T-helper 17 cell (primary cell): ENCODE data around the gene APAF1. TPM values are rescaled to one million over a fixed set of nuclear protein-coding genes. Genes with fewer than 3 reads are reported as not detected.
"Not testable (repeated sequence)": the region's sequence is repeated elsewhere in the genome, so short reads cannot be mapped to it uniquely, and the experiment has no call there.

Source experiments
- ATAC-seq: fragments of 150-1000 bp; cut with Tn5 transposase; 2 replicates; pipeline ENCODE4 v1.10.0; 2021; ENCODE audit warnings: mild to moderate bottlenecking, moderate library complexity
- DNase-seq, 3 donors: peaks; one replicate each; pipeline versions ENCODE4 v3.0.0 to v3.0.0-alpha.2; 2020 to 2021
- H3K9me3 ChIP-seq: one replicate; pipeline ENCODE4 v1.7.0; 2013; ENCODE audit warnings: low read length, mild to moderate bottlenecking; ENCODE audit not compliant: control insufficient read depth, poor library complexity, severe bottlenecking
- H3K27ac Mint-ChIP-seq: one replicate; pipeline ENCODE4 v1.8.0; 2022; ENCODE audit warnings: mild to moderate bottlenecking, moderate library complexity, mixed read lengths
- H3K27me3 Mint-ChIP-seq: one replicate; pipeline ENCODE4 v1.8.0; 2022; ENCODE audit warnings: mixed read lengths
- H3K36me3 Mint-ChIP-seq: one replicate; pipeline ENCODE4 v1.8.0; 2022; ENCODE audit warnings: low read depth, mixed read lengths
- H3K4me1 Mint-ChIP-seq: one replicate; pipeline ENCODE4 v1.8.0; 2022; ENCODE audit warnings: mild to moderate bottlenecking, mixed read lengths
- H3K4me3 Mint-ChIP-seq: one replicate; pipeline ENCODE4 v1.8.0; 2022; ENCODE audit warnings: mild to moderate bottlenecking, moderate library complexity, mixed read lengths
- total RNA-seq, 4 donors: library from RNA in 2 of 4; stranded (reverse) in 2 of 4; gene quantifications; one replicate each; pipeline ENCODE4 v1.2.3 and lab custom pipeline; 2022 to 2026

APAF1 gene
- total RNA-seq, 2 donors from 2014 or later = 20.7 to 23.9 TPM

DNA sequence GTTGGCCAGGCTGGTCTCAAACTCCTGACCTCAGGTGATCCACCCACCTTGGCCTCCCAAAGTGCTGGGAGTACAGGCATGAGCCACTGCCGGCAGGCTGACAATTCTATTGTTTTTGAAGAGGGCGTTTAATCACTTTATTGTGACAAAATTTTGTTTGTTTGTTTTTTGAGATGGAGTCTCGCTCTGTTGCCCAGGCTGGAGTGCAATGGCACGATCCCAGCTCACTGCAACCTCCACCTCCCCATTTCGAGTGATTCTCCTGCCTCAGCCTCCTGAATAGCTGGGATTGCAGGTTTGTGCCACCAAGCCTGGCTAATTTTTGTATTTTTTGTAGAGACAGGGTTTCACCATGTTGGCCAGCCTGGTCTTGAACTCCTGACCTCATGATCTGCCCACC is 2.3 kb upstream of the APAF1 start:
- peaks cover 20% of the 10 kb centered on the region for H3K4me1 Mint-ChIP-seq
- not testable (repeated sequence) for H3K27ac Mint-ChIP-seq

DNA sequence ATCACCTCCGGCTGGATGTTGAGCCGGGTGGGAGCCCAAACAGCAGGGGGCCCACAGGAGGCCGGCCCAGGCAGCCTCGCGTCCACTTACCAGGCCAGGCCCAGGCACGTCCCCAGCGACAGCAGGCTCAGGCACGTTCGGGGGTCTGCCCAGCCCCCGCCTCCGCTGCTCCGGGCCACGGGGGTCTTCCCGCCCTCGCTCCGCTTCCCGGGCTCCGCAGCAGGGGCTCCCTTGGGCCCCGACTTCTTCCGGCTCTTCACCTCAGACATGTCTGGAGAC is 718 bp upstream of the APAF1 start:
- H3K36me3 Mint-ChIP-seq = peaks cover 7% of the 10 kb centered on the region
- H3K9me3 ChIP-seq = no peaks in the 10 kb centered on the region
- DNase-seq (no peak), ATAC-seq (peak; percentile 3)
- peak overlapping the region; percentile 98 for H3K4me3 Mint-ChIP-seq
- H3K4me1 Mint-ChIP-seq = peaks cover 21% of the 10 kb centered on the region
- H3K27me3 Mint-ChIP-seq = no peaks in the 10 kb centered on the region
- peak overlapping the region; percentile 80 for H3K27ac Mint-ChIP-seq

More for the DNA sequence above, 2.3 kb upstream of the APAF1 start:
- not testable (repeated sequence) for DNase-seq, ATAC-seq, H3K27me3 Mint-ChIP-seq, H3K36me3 Mint-ChIP-seq, H3K9me3 ChIP-seq
- H3K4me3 Mint-ChIP-seq = peak overlapping the region; percentile 15

DNA sequence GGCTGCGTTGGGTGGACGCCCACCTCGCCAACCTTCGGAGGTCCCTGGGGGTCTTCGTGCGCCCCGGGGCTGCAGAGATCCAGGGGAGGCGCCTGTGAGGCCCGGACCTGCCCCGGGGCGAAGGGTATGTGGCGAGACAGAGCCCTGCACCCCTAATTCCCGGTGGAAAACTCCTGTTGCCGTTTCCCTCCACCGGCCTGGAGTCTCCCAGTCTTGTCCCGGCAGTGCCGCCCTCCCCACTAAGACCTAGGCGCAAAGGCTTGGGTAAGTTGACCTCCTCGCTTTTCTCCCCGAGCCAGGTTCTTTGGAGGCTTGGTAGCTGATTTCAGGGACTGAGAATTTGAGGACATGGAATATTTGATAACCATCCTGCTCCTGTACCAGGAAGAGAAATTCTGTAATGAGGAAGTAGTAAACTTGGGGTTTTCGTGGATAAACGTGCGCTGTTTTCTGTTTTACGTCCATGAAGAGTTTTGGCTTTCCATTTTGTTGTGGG is 530 bp downstream of the APAF1 start:
- peaks cover 10% of the 10 kb centered on the region for H3K36me3 Mint-ChIP-seq
- DNase-seq (no peak), ATAC-seq (no peak)
- peaks cover 21% of the 10 kb centered on the region for H3K4me1 Mint-ChIP-seq
- H3K27me3 Mint-ChIP-seq = no peaks in the 10 kb centered on the region
- peak overlapping the region; percentile 98 for H3K4me3 Mint-ChIP-seq
- peak overlapping the region; percentile 80 for H3K27ac Mint-ChIP-seq
- H3K9me3 ChIP-seq = no peaks in the 10 kb centered on the region

DNA sequence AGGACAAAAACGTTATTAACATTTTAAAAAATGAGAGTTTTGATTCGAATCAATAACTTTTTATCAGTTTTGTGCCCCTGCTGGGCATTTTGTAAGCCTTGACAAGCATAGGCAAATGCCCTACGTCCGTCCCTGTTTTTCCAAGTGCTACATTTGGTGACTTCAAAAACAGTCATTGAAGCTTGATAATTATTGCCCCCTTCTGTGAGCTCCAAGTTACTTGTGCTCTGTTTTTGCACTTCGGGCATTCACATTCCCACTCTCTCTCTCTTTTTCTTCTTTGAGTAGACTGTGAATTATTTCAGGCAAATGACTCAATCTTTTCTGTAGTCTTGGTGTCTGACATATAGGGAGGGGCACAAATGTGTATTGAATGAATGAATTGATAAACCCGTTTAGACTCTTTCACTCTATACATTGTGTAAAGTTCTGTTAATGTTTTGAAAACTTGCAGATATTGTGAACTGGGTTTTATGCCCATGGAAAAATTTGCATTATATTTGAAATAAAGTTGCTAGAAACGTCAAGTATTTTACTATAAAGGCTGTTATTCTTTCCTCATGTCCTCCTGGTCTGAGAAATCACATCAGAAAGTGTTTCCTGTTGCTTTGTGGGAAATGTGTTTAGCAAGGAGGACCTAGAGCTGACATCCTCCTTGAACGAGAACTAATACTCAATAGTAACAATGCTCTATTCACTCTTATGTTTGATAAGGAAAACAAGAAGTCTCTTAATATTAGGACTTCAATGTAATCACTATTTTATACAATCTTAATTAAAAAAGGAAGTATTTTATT is 1.4 kb downstream of the APAF1 start:
- peaks cover 10% of the 10 kb centered on the region for H3K36me3 Mint-ChIP-seq
- ATAC-seq (no peak), DNase-seq (no peak)
- peak overlapping the region; percentile 98 for H3K4me3 Mint-ChIP-seq
- peaks cover 21% of the 10 kb centered on the region for H3K4me1 Mint-ChIP-seq
- no peaks in the 10 kb centered on the region for H3K27me3 Mint-ChIP-seq
- no peaks in the 10 kb centered on the region for H3K9me3 ChIP-seq
- H3K27ac Mint-ChIP-seq = peak overlapping the region; percentile 47

DNA sequence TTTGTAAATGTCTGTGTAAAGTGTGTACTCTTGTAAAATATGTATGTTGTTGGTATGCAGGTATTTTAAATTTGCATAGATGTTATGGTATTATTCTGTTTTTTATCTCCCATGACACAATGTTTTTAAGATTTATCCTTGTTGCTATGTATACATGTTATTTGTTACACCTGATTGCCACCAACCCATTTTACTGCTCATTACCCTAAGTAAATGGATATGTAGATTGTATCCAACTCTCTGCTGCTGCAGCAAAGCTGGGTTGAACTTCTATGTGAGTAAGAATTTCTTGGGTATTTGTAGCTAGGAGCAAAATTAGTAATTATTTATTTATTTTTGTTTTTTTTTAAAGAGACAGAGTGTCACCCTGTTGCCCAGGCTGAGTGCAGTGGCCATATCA is 6.2 kb downstream of the APAF1 start:
- no peaks in the 10 kb centered on the region for H3K9me3 ChIP-seq
- peak overlapping the region; percentile 34 for H3K27ac Mint-ChIP-seq
- ATAC-seq (no peak), DNase-seq (no peak)
- peaks cover 7% of the 10 kb centered on the region for H3K36me3 Mint-ChIP-seq
- peaks cover 19% of the 10 kb centered on the region for H3K4me1 Mint-ChIP-seq
- H3K27me3 Mint-ChIP-seq = no peaks in the 10 kb centered on the region
- no peak overlapping the region for H3K4me3 Mint-ChIP-seq

DNA sequence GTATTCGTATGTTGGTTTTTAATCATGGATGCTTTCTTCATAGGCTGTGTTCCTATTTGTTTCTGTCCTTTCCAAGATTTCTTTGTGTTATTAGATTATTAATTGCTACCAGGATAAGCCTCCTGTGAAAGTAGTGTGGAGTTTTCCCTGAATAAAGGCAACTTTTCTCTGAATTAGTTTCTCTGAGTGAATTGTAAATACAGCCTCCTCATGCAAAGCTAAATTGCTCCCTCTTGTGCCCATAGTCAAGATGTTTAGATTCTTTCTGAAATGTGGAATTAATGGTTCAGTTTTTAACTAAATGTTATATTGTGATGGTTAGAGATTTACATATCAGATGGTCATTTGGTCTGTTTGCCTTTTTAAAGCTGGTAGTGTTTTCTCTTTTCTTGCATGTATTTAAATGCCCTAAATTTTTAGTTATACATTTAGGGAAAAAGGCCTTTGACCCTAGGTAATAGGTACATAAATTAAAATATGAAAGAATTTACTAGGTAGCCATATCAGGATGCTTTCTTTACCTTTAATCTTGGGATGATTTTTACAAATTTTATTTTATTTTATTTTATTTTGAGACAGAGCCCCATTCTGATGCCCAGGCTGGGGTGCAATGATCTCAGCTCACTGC is 8.9 kb downstream of the APAF1 start:
- ATAC-seq = peak; percentile 51
- Mint-ChIP-seq H3K4me3 (no peak overlapping the region), H3K4me1 (peaks cover 19% of the 10 kb centered on the region), H3K27ac (no peak overlapping the region), H3K27me3 (no peaks in the 10 kb centered on the region), H3K36me3 (peaks cover 13% of the 10 kb centered on the region)
- H3K9me3 ChIP-seq = no peaks in the 10 kb centered on the region
- no peak for DNase-seq

DNA sequence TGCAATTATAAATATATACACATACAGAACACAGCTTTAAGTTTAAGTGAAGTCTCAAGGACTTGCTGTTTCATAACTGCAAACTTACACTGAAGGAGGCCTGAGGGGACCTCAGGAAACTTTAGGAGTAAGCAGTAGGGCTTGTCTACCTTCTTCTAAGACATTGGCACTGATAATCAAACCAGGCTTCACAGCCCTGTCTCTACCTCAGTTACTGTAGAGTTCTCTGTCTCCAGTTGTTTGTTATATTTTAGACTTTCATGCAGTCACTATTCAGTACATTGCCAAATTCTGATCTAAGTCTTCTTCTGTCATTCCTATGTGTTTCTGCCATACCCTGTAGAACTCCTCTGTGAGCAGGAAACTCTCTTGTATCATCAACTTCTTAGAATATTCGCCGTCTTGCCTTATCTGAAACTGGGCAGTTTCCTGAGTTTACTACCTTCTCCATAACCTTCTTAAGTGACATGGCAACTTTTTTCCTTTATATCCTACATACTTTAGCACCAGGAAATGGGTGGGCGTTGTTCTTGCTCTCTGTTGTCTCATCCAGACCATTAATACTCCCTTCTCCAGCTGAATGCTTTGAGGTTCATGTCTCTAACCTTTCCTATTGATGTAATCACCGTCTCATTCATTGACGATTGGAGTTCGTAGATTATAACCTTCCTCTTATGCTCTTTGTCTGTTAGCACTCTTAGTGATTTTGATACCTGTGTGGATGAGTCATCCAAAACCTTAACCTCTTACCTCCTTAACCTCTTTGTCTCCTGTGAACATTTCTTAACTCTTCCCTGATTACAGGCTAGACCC is 11.4 kb downstream of the APAF1 start:
- Mint-ChIP-seq H3K27me3 (no peaks in the 10 kb centered on the region), H3K36me3 (peaks cover 8% of the 10 kb centered on the region), H3K4me1 (peaks cover 15% of the 10 kb centered on the region), H3K27ac (peak overlapping the region; percentile 93), H3K4me3 (no peak overlapping the region)
- ATAC-seq (no peak), DNase-seq (no peak)
- H3K9me3 ChIP-seq = no peaks in the 10 kb centered on the region

DNA sequence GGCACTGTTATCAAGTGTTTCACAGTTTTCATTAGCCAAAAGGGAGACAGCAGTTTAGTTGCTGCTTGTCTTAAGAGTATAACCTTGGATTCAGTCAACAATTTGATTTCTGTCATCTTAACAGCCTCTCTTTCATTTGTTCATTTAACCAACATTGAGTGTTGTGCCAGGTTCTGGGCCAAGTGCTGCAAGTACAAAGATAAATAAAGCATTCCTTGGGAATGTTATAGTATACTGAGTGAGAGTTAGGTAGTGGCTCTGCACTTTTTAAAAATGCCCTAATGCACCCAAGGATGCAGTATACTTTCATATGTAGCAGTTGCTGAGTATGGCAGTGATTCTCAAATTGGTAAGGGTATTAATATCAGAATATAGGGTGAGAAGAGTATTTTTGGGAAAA is 15.4 kb downstream of the APAF1 start:
- ATAC-seq = no peak
- Mint-ChIP-seq H3K27ac (no peak overlapping the region), H3K4me1 (peaks cover 11% of the 10 kb centered on the region), H3K4me3 (no peak overlapping the region), H3K36me3 (peaks cover 8% of the 10 kb centered on the region), H3K27me3 (no peaks in the 10 kb centered on the region)
- DNase-seq = no peak
- no peaks in the 10 kb centered on the region for H3K9me3 ChIP-seq

DNA sequence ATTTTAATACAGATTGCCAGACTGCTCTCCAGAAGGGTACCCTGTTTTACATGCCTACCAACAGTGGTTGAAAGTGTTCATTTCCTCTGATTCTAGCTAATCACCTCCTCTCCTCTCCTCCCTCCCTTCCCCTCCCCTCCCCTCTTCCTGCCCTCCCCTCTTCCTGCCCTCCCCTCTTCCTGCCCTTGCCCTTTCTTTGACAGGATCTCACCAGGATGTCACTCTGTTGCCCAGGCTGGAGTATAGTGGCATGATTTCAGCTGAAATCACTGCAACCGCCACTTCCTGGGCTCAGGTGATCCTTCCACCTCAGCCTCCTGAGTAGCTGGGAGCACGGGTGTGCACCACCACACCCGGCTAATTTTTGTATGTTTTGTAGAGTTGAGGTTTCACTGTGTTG is 24.7 kb downstream of the APAF1 start:
- H3K9me3 ChIP-seq = no peaks in the 10 kb centered on the region
- no peak for ATAC-seq
- DNase-seq = no peak
- Mint-ChIP-seq H3K27me3 (no peaks in the 10 kb centered on the region), H3K27ac (no peak overlapping the region), H3K4me1 (peaks cover 8% of the 10 kb centered on the region), H3K36me3 (peaks cover 6% of the 10 kb centered on the region), H3K4me3 (no peak overlapping the region)

DNA sequence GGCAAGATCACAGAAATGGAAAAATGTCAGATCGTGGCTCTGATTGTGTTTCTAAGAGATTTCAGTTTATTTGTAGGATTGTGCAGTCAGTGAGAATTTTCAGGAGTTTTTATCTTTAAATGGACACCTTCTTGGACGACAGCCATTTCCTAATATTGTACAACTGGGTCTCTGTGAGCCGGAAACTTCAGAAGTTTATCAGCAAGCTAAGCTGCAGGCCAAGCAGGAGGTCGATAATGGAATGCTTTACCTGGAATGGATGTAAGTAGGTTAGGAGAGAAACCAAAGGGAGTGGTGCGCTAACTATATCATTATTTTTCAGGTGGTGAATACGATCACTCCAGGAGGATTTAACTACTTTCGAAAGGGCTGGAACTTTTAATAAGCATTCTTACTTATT is 26.4 kb downstream of the APAF1 start:
- Mint-ChIP-seq H3K4me1 (peaks cover 8% of the 10 kb centered on the region), H3K4me3 (no peak overlapping the region), H3K27ac (no peak overlapping the region), H3K36me3 (peaks cover 6% of the 10 kb centered on the region), H3K27me3 (no peaks in the 10 kb centered on the region)
- DNase-seq (no peak), ATAC-seq (no peak)
- no peaks in the 10 kb centered on the region for H3K9me3 ChIP-seq

DNA sequence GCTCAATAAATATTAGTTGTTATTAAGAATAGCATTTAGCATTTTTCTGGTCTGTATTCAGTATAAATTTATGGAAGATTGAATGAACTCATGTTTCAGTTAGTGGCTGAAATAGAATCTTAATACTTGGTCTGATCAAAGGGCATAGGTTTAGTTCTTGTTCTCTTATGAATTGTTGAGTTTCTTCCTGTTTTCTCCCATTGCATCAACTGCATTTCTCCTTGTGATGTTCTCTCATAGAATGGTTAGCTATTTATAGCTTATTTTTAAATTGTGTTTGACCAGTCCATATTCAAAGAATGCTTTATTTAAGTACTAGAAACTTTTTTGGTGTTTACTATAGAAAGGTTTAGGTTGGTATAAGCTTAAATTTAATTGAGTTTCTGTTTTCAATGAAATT is 29.8 kb downstream of the APAF1 start:
- no peaks in the 10 kb centered on the region for H3K27me3 Mint-ChIP-seq
- no peak for DNase-seq
- no peak overlapping the region for H3K27ac Mint-ChIP-seq
- no peak for ATAC-seq
- no peak overlapping the region for H3K4me3 Mint-ChIP-seq
- H3K36me3 Mint-ChIP-seq = no peaks in the 10 kb centered on the region
- no peaks in the 10 kb centered on the region for H3K9me3 ChIP-seq
- no peaks in the 10 kb centered on the region for H3K4me1 Mint-ChIP-seq

DNA sequence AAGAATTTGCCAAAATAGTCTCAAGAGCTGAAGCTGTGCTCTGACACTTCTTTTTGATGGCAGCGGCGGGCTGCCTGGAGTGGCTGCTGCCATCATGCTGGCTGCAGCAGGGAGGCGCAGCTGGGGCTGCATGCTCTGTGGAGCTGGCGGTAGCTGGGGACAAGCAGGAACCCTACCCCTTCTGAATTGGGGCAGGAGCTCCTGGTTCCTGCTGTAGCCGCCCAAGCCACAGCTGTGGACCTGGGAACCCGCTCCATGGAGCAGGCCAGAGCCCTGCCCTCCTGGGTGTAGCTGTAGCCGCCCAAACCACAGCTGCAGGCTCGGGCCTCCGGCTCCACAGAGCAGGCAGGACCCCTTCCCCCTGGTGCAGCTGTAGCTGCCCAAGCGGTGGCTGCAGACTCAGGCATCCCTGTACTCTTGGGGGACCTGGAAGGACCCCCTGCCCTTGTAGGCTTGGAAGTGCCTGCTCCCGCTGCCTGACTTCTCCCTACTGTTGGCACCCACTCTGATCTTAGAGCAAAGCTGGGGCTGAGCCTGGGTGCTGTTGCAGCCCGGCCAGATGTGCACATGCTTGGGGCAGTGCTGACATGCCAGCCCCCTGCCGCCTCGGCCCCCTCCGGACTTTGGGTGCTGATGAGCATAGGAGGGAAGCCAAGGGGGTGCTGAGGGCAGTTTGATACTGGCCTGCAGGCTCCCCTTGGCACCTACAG is 33.3 kb downstream of the APAF1 start:
- no peak overlapping the region for H3K27ac Mint-ChIP-seq
- DNase-seq = no peak
- no peaks in the 10 kb centered on the region for H3K9me3 ChIP-seq
- H3K4me1 Mint-ChIP-seq = no peaks in the 10 kb centered on the region
- no peak overlapping the region for H3K4me3 Mint-ChIP-seq
- no peak for ATAC-seq
- H3K36me3 Mint-ChIP-seq = peaks cover 3% of the 10 kb centered on the region
- no peaks in the 10 kb centered on the region for H3K27me3 Mint-ChIP-seq
